PC-3 (cell line): ENCODE results near the gene TXLNA.

Experiments used
- EZH2 ChIP-seq: fragments of 300-600 bp; sonication (generic); IDR thresholded peaks from one replicate; pipeline ENCODE4 v1.6.1; 2017; ENCODE audit warnings: antibody characterized with exemption, mild to moderate bottlenecking, low read length; ENCODE audit not compliant: unreplicated experiment
- EZH2phosphoT487 ChIP-seq: fragments of 300-600 bp; sonication (generic); IDR thresholded peaks from 2 replicates; pipeline ENCODE4 v1.6.1; 2018; ENCODE audit warnings: mild to moderate bottlenecking, antibody characterized with exemption, low read length, borderline replicate concordance
- TF ChIP-seq, protein P1 (sequence below): fragments of 300-600 bp; sonication (generic); conservative IDR thresholded peaks from 2 replicates; pipeline ENCODE4 v1.5.1; 2017; ENCODE audit warnings: antibody characterized with exemption, low read depth, mild to moderate bottlenecking, low read length

- TF ChIP-seq, protein P1, sequence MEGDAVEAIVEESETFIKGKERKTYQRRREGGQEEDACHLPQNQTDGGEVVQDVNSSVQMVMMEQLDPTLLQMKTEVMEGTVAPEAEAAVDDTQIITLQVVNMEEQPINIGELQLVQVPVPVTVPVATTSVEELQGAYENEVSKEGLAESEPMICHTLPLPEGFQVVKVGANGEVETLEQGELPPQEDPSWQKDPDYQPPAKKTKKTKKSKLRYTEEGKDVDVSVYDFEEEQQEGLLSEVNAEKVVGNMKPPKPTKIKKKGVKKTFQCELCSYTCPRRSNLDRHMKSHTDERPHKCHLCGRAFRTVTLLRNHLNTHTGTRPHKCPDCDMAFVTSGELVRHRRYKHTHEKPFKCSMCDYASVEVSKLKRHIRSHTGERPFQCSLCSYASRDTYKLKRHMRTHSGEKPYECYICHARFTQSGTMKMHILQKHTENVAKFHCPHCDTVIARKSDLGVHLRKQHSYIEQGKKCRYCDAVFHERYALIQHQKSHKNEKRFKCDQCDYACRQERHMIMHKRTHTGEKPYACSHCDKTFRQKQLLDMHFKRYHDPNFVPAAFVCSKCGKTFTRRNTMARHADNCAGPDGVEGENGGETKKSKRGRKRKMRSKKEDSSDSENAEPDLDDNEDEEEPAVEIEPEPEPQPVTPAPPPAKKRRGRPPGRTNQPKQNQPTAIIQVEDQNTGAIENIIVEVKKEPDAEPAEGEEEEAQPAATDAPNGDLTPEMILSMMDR, result no peak
- TF ChIP-seq EZH2 (no peak), EZH2phosphoT487 (no peak)
Measured at GRCh38 chr1:32151319-32151787, 28.1 kb upstream of the TXLNA start.
